Pancreas (tissue), 10 donors: ENCODE data around the gene TTLL3. TPM values are rescaled to one million over a fixed set of nuclear protein-coding genes. Genes with fewer than 3 reads are reported as not detected.

Experiments
- ATAC-seq, 4 donors: fragments of 200-7000 bp; cut with Tn5 transposase; one replicate each; pipeline versions ENCODE4 v1.8.0 to v1.9.1; 2020; ENCODE audit warnings: mild to moderate bottlenecking in 4 of 4, moderate library complexity in 4 of 4
- DNase-seq, 6 donors: peaks; one replicate each; pipeline ENCODE4 v3.0.0-alpha.2; 2020
- FAIRE-seq: peaks from 2 replicates; lab custom pipeline; 2012; peaks lifted over from hg19 to GRCh38; lab: Jason Lieb, UNC
- H3K27ac ChIP-seq, 4 donors: fragments of 200-600 bp; sonication (generic); 1 replicate in 3 of 4; 2 replicates in 1 of 4; pipeline versions ENCODE4 v1.5.0 to v1.8.0; 2020
- H3K27me3 ChIP-seq, 4 donors: fragments of 200-600 bp; one replicate each; pipeline ENCODE4 v1.8.0; 2021
- H3K36me3 ChIP-seq, 3 donors: fragments of 200-600 bp; sonication (generic) in 1 of 3; one replicate each; pipeline versions ENCODE4 v1.5.0 to v1.8.0; 2020 to 2021
- H3K4me1 ChIP-seq, 3 donors: fragments of 200-600 bp; one replicate each; pipeline ENCODE4 v1.8.0; 2021
- H3K4me3 ChIP-seq, 4 donors: fragments of 200-600 bp; sonication (generic) in 2 of 4; one replicate each; pipeline versions ENCODE4 v1.5.0 to v1.8.0; 2020 to 2021
- H3K9me3 ChIP-seq, 4 donors: fragments of 200-600 bp; one replicate each; pipeline ENCODE4 v1.8.0; 2021
- WGBS, 2 donors: extraction: QIAGEN DNeasy Blood & Tissue Kit; methylation state at CpG; one replicate each; pipeline ENCODE4 v1.1.7; 2013; 5-methylcytosine and 5-hydroxymethylcytosine counted together
- intact Hi-C, 3 donors: fragments of 100-400 bp; cut with DNase I; formaldehyde crosslinking; loops; one replicate each; pipeline versions ENCODE4 v1.11.1 to v1.14.2; 2022
- polyA plus RNA-seq, 2 donors: library from polyadenylated mRNA; stranded (reverse); fragments of 200-250 nt; gene quantifications; one replicate each; pipeline ENCODE4 v1.2.3, GENCODE V29; 2013
- total RNA-seq, 6 donors: library from RNA; stranded (reverse); fragmentation: NEBNext Ultra II Directional in 4 of 6; extraction: Animal tissue kit (Norgen Biotek cat#: 25700) in 4 of 6; gene quantifications; one replicate each; pipeline versions ENCODE4 v1.2.1 to v1.2.4, GENCODE V29; 2021 to 2023
- TF ChIP-seq, protein P1 (sequence below), 4 donors: fragments of 200-600 bp; sonication (generic) in 3 of 4; IDR thresholded peaks; one replicate each; pipeline versions ENCODE4 v1.5.0 to v1.8.0; 2021; ENCODE audit warnings: antibody characterized with exemption in 4 of 4
- donor health status: healthy with polysubstance abuse.
- donor health status: DM: no; HTN: no; CAD: no; lungs with moderate emphysema.
- donor health status: DM: no; HTN: no; CAD: no.
- donor health status: control.
- donor health status: control.
- donor health status: Bipolar disorder and iron deficiency.
- donor health status: DM: yes; HTN: yes; CAD: no.
- donor health status: DM: no; HTN: no; CAD: no.
- donor health status: DM: no; HTN: no; CAD: no.
- donor health status: DM: yes; HTN: yes; CAD: no.

Gene TTLL3
- total and polyA plus RNA-seq, 8 donors, result 9.2 to 104 (median 19.6) TPM

DNA sequence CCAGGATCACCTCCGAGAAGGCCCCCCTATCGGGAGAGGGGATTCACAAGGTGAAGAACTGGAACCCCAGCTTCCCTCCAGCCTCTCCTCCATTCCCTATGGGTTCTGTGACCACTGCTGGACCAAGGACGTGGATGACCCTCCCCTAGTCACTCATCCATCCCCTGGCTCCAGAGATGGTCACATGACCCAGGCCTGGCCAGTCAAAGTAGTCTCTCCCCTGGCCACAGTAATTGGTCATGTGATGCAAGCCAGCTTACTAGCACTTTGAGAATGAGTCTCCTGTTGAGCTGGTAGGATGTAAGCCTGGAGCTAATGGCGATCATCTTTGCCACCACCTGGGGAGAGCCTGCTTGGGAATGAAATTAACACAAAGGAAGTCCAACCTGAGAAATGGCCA, 44.2 kb upstream of the TTLL3 start:
- ATAC-seq, result no peak

DNA sequence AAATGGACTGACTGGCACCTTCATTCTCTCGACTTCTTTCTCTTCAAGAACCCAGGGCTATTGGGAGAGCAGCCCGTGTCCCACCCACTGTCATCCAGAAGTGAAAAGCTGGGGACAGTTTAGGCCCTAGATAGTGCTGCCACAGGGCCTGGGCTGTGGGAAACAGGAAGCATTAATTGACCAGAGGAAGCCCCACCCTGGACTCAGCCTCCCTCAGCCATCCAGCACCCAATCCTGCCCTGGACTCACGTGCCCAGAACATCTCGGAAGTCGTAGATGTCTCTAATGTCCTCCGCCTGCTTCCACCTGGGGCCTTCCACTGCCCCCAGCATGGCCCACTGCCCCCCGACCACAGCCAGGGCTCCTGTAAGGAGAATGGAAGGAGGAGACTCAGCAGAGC, 42.6 kb upstream of the TTLL3 start:
- Histone ChIP-seq H3K9me3 (no peaks in the 10 kb centered on the region), H3K27ac (no peak overlapping the region), H3K27me3 (no peaks in the 10 kb centered on the region), H3K4me1 (peaks cover 3 to 9% (median 5%) of the 10 kb centered on the region in 3 donors), H3K4me3 (no peak overlapping the region), H3K36me3 (no peaks in the 10 kb centered on the region)
- intact Hi-C loops, result no loop called here
- ATAC-seq (no peak), DNase-seq (no peak), FAIRE-seq (no peak)
- WGBS, 2 donors, result 71 to 80% methylated on average over 7 of the region's 7 CpGs
- TF ChIP-seq, protein P1, sequence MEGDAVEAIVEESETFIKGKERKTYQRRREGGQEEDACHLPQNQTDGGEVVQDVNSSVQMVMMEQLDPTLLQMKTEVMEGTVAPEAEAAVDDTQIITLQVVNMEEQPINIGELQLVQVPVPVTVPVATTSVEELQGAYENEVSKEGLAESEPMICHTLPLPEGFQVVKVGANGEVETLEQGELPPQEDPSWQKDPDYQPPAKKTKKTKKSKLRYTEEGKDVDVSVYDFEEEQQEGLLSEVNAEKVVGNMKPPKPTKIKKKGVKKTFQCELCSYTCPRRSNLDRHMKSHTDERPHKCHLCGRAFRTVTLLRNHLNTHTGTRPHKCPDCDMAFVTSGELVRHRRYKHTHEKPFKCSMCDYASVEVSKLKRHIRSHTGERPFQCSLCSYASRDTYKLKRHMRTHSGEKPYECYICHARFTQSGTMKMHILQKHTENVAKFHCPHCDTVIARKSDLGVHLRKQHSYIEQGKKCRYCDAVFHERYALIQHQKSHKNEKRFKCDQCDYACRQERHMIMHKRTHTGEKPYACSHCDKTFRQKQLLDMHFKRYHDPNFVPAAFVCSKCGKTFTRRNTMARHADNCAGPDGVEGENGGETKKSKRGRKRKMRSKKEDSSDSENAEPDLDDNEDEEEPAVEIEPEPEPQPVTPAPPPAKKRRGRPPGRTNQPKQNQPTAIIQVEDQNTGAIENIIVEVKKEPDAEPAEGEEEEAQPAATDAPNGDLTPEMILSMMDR (IDR thresholded peaks at IDR 0.05), result no peak

More for the DNA sequence above, 44.2 kb upstream of the TTLL3 start:
- TF ChIP-seq, protein P1 (IDR thresholded peaks at IDR 0.05), result no peak
- H3K27ac ChIP-seq, result no peak overlapping the region
- H3K9me3 ChIP-seq, result no peaks in the 10 kb centered on the region
- FAIRE-seq, result no peak
- no peak overlapping the region for H3K4me3 ChIP-seq
- no peaks in the 10 kb centered on the region for H3K27me3 ChIP-seq
- H3K4me1 ChIP-seq, result peaks cover 3 to 7% (median 5%) of the 10 kb centered on the region in 3 donors
- WGBS, 2 donors, result 91 to 96% methylated on average over 4 of the region's 4 CpGs
- DNase-seq, result no peak
- intact Hi-C loops, result no loop called here
- H3K36me3 ChIP-seq, result no peaks in the 10 kb centered on the region

GRCh38 chr3:9768141-9768775, 41.8 kb upstream of the TTLL3 start:
- 81 to 83% methylated on average over 6 of the region's 6 CpGs for WGBS, 2 donors
- no peaks in the 10 kb centered on the region for H3K9me3 ChIP-seq
- no peak for FAIRE-seq

GRCh38 chr3:9769012-9769411, 41.0 kb upstream of the TTLL3 start:
- ATAC-seq, result no peak
- no peak for DNase-seq
- Histone ChIP-seq H3K9me3 (no peaks in the 10 kb centered on the region), H3K27me3 (no peaks in the 10 kb centered on the region), H3K4me1 (peaks cover 3 to 9% (median 5%) of the 10 kb centered on the region in 3 donors), H3K36me3 (no peaks in the 10 kb centered on the region), H3K4me3 (peak overlapping the region; percentile 40 to 63 (median 48)), H3K27ac (peak overlapping the region in 2 of 4 donors; percentile 49 to 72)
- TF ChIP-seq, protein P1 (IDR thresholded peaks at IDR 0.05), result no peak
- intact Hi-C loops, result no loop called here
- FAIRE-seq, result no peak
- WGBS, 2 donors, result 69 to 77% methylated on average over 5 of the region's 5 CpGs

More at GRCh38 chr3:9768141-9768775, 41.8 kb upstream of the TTLL3 start:
- TF ChIP-seq, protein P1 (IDR thresholded peaks at IDR 0.05), result no peak
- H3K4me3 ChIP-seq, result no peak overlapping the region
- intact Hi-C loops, result no loop called here
- no peak overlapping the region for H3K27ac ChIP-seq
- peaks cover 3 to 9% (median 5%) of the 10 kb centered on the region in 3 donors for H3K4me1 ChIP-seq
- H3K27me3 ChIP-seq, result no peaks in the 10 kb centered on the region
- ATAC-seq (no peak), DNase-seq (no peak)
- H3K36me3 ChIP-seq, result no peaks in the 10 kb centered on the region
